GM12874 (cell line): ENCODE results near the gene EXOG.

Source experiments
- TF ChIP-seq, protein P1 (sequence below): IDR thresholded peaks from 2 replicates; pipeline ENCODE4 v1.5.1; 2011; ENCODE audit warnings: low read depth, mild to moderate bottlenecking, control low read depth, low read length, moderate library complexity; ENCODE audit not compliant: insufficient read depth

EXOG gene

DNA sequence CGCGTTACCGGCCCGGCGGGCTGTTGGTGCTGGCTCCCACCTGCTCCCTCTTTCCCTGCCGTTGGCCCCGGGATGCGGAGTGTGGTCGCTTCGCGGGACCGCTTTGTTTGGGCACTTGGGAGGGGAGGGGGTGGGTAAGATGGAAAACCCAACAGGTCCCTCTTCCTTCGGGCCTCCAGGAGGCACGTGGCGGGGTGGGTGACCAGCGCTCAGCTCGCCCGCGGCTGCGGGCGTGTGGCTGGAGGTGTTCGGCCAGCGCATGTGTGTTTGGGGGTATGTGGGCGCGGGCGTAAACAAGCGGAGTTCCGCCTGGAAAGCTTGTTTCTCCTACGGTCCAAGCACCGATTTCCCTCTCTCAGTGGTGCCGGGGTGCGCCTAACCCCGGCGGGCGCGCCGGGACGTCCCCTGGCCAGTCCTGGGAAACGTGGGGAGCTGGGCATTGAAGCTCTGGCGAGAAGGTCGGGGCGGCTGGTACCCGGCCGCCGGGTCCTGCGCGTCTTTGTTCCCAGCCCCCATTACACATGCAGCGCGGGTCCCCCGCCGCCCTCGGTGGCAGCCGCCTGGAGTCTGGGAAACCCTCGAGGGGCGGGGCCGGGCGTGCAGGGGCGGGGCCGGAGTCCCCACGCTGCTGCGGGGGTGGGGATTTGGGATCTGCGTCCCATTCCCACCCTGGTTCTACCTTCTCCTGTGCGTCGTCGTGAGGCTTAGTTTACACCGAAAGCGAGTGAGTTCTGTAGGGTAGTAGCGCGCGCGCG, 41.1 kb upstream of the EXOG start:
- TF ChIP-seq, protein P1, sequence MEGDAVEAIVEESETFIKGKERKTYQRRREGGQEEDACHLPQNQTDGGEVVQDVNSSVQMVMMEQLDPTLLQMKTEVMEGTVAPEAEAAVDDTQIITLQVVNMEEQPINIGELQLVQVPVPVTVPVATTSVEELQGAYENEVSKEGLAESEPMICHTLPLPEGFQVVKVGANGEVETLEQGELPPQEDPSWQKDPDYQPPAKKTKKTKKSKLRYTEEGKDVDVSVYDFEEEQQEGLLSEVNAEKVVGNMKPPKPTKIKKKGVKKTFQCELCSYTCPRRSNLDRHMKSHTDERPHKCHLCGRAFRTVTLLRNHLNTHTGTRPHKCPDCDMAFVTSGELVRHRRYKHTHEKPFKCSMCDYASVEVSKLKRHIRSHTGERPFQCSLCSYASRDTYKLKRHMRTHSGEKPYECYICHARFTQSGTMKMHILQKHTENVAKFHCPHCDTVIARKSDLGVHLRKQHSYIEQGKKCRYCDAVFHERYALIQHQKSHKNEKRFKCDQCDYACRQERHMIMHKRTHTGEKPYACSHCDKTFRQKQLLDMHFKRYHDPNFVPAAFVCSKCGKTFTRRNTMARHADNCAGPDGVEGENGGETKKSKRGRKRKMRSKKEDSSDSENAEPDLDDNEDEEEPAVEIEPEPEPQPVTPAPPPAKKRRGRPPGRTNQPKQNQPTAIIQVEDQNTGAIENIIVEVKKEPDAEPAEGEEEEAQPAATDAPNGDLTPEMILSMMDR, result no peak

DNA sequence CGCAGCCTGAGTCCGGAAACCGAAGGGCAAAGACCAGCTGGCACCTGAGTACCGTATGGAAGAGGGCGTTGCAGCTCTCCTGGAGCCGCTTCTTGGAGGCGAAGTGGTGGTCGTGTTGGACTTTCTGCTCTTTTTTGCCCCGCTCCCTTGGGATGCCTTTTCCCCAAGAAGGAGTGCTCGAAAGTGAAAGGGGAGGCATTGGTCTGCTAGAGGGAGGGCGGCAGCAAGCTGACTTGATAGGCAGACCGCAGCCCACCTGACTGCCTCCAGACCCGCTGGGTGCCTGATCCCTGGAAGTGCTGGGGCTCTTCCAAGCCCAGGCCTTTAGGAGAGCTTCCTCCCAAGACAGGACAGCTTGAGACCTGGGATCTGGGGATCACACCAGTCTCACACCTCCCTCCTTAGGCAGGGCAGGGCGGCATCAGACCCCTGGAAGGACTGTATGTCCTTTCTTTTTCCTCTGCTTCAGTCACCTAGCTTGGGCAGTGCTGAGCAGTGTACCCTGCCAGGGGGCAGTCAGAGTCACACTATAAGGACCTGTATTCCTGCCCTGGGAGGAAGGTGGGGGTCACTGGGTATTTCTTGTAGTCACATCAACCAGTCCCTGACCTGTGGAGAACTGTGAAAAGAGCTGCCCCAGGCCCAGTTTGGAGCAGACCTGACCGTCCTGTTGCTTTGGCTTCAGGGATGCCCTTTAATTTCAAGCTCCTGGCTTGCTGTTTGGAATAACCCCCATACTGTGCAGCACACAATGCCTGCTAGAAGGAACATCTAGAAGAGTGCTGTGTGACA, 40.3 kb upstream of the EXOG start:
- TF ChIP-seq, protein P1, result no peak

DNA sequence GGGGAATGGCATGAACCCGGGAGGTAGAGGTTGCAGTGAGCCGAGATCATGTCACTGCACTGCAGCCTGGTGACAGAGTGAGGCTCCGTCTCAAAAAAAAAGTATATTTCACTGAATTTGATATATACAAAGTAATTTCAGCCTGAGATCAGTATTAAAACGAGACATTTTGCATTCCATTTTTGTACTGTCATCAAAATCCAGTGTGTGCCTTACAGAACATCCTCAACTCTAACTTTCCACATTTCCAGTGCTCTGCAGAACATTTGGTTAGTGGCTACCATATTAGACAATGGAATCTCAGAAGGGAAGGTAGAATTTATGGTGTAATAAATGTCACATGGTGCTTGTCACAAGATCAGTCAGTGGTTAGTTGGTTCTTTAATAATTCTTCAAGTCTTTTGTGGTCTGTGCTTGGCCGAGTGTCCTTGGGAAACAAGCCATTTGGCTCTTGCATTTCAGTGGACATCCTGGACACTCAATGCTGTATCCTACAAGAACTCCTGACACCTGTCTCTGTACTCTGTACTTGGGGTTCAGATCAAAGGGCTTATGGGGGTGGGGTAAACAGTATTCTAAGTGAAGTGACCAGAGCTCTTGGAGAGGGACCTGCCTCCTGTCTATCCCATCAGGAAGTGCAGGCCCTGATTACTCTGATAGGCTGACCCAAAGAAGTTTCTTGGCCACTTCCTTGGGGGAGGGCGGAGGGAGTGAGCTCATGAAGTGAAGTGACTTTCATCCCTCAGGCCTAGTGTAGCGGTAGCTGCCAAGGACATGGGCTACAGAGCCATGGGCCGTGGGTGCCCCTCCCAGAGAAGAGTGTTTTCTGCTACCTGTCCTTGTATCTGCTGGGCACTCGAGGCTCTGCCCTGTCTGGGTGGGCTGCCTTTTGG, 38.8 kb upstream of the EXOG start:
- TF ChIP-seq, protein P1, result no peak

DNA sequence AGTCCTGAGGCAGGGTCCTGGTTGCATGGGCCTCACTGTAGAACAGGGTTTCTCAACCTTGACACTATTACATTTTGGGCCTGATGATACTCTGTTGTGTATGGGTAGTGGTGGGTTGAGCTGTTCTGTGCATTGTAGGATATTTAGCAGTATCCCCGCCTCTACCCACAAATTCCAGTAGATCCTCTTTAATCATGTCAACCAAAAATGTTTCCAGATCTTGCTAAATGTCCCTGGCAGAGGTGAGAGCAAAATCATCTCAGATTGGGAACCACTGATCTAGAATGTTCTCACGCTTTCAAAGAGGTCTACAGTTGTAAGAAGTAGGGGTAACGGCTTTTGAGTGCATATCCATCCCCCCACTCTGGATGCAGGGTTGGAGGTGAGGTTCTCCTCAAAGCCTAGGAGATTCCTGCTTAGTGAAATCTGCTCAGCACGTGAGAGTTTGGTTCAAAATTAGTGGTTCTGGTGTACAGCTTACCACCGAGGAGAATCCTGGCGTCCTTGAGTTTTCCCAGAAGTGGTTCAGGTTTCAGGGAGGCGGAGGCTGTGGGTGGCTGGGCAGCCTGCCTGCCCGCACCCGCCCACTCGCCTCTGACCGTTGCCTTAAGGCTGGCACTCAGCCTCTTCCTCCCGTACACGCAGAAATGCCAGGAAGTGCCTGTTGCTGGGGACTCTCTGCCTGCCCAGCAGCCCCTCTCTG, 37.2 kb upstream of the EXOG start:
- TF ChIP-seq, protein P1, result no peak

DNA sequence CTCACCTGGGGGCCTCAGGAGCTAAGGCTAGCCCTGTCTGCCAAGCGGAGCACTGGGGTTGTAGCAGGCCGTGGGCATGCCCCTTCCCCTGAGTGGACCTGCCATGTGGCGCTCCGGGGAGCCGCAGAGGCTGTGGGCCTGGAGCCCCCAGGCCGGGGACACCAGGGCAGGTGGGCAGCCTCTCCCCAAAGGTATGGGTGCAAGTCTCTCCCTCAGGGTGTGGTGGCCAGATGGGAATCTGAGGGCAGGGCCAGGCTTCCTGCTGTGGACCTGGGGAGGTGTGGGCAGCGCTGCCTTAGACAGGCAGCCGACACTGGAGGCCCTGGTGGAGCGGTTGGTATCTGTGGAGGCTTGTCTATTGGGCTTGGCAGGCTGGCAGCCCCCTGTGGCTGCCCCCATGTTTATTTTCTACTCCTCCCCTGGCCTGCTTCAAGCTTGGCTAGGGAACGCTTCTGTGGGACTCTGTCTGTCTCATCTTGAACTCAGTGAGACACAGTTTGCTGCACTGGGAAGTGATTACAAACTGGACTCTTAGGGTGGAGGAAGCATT, 36.6 kb upstream of the EXOG start:
- TF ChIP-seq, protein P1, result no peak

DNA sequence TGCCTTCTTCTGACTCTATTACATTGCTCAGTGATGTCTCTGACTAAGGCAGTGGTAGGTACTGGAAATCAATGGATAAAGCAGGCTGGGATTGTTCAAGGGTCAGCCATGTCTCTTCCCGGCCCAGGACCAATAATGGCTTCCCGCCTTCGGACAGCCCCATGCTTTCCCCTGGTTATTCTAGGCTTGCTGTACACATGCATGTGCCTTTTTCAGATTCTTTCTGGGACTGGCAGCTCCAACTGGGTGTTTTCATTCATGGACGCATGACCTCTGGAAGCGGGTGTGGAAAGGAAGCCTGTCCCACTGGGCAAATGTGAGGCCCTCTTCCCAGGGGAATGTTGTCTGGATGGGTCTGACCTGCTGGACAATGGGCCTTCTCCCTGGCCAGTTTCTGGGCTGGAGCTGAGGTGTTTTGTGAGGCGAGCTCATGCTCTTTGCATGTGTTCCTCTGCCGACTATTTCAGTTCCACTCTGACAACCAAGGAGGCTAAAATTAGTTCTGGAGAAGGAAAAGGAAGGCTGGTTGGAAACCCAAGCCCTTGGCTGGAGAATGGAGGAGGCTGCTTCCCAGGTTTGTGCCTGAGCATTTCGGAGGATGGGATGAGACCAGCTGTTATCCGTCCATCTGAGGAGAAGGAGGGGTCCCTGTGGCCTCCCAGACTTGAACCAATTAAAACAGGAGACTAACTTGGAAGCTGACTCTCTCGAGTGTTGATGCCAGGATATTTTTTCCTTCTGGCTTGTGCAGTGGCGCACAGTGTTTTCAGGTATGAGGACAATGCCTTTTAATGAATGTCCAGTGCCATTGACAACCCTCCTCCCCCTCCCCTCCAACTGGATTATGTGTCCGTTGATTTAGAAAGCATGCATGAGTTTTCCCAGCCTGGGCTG, 35.5 kb upstream of the EXOG start:
- TF ChIP-seq, protein P1, result no peak
